Left renal cortex interstitium (tissue), 4 donors: ENCODE data around the gene CREBL2. TPM values are rescaled to one million over a fixed set of nuclear protein-coding genes. Genes with fewer than 3 reads are reported as not detected.

Experiments
- DNase-seq, 4 donors: peaks; one replicate each; pipeline ENCODE4 v3.0.0-alpha.2; 2013; ENCODE audit warnings: low read depth in 4 of 4, low spot score in 2 of 4, missing footprints in 1 of 4
- polyA plus RNA-seq, 4 donors: library from polyadenylated mRNA; unstranded; fragments of 120-200 nt; gene quantifications; one replicate each; pipeline ENCODE4 v1.2.1, GENCODE V29; 2013; ENCODE audit not compliant: insufficient read length in 4 of 4

The CREBL2 gene
- polyA plus RNA-seq, 4 donors: 30.8 to 38.8 (median 33.6) TPM

GRCh38 chr12:12668005-12668404 is 56.3 kb downstream of the CREBL2 start:
- no peak for DNase-seq

DNA sequence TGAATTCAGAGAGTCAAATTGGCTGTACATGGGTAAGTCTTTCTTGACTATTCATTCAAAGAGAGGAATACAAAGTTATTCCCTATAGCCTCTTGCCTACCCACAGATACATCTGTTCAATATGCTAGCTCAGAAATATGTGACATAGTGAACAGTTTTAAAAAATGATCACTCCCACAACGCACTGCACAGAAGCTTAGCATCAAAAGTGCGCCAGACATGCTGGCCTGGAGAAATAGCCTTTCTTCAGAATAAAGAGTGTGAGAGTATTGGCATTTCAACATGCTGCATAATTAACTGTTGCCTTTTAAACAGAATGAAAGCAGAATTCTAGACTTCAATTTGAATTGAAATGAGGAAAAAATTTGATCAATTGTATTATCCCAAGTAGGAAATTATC is 57.3 kb downstream of the CREBL2 start:
- no peak for DNase-seq

- DNase-seq: no peak
Observed at GRCh38 chr12:12671850-12672660, 60.4 kb downstream of the CREBL2 start.

DNA sequence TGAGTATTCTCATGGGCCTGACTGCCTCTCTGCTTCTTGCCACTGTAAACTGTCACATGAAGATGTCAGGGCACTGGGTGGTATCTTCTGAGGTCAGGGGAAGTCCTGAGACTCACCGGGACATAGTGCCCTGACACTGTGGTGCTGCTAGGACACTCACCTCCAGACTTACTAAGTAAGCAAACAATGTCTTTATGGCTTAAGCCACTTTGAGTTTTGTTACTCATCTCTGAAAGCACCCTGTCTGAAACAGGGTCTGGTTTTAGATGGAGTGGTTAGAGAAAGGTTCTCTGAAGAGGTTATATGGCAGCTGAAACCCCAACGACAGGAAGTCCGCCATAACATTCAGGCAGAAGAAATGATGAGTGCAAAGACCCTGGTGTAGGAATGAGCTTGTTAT is 61.6 kb downstream of the CREBL2 start:
- no peak for DNase-seq

DNA sequence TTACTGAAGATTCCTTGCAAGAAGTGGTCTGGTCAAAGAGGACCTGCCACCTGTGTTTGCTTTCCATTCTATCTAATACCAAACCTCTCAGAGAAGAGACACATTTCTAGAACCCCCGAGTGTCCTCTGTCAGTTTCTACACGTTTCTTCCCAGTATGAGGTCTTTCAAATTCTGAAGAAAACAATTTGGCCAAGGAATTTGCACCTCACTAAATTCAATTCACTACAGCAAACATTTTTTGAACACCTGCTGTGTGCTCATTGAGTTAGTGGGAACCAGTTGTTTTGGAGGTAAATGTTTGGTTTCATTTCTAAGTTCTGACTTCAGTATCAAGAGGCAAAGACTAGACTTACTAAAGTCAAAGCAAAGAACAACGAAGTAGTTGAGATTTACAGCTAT is 64.9 kb downstream of the CREBL2 start:
- DNase-seq: no peak

DNA sequence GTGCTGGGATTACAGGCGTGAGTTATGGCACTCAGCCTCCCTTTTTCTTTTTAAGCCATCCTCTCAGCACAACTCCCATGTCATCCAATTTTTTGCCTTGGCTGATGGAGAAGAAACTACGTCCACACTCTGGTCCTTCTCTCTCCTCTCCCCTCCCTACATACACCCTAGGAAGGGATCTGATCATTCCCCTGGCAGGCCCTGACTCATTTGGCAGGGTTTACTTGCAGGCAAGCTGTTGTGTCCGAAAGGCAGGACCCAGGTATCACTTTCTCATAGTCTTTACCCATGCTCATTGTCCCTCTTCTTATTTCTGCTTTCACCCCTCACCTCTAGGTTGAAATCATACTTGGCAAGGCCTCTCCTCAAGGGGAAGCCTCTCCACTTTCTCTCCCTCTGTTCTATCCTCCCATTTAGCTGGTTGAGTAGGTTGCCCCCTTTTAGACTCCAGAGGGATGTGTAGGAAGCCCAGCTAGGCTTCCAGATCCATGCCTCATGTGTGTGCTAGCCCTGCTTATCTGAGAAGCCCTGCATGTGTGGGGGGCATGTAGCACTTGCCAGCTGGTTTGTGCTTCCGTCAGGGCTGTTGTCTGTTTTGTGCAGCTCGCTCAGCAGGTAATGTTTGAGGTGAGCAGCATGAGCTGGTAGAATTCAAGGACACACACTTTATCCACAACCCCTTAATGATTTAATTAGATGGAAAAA is 69.5 kb downstream of the CREBL2 start:
- DNase-seq: no peak

- DNase-seq: no peak
Observed at GRCh38 chr12:12682284-12682683, 70.6 kb downstream of the CREBL2 start.

- DNase-seq: no peak
Observed at GRCh38 chr12:12683136-12683697, 71.5 kb downstream of the CREBL2 start.

DNA sequence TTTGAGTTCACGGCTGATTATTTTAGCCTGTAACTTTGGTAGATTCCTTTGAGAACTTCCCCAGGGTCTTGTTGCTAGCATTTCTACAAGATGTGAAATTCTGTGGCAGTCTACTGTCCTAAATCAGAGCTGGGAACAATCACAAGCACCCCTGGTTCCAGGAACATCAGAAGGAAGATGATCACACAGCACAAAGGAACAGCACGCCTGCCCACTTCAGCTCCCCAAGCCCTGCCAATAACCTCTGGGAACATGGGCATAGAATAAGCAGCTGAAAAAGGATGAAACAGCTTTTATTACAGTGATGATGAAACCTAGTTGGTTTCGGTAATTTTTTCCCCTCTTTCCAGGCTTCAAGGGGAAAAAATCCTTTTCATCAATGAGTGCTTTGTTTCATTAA is 72.0 kb downstream of the CREBL2 start:
- DNase-seq: no peak

DNA sequence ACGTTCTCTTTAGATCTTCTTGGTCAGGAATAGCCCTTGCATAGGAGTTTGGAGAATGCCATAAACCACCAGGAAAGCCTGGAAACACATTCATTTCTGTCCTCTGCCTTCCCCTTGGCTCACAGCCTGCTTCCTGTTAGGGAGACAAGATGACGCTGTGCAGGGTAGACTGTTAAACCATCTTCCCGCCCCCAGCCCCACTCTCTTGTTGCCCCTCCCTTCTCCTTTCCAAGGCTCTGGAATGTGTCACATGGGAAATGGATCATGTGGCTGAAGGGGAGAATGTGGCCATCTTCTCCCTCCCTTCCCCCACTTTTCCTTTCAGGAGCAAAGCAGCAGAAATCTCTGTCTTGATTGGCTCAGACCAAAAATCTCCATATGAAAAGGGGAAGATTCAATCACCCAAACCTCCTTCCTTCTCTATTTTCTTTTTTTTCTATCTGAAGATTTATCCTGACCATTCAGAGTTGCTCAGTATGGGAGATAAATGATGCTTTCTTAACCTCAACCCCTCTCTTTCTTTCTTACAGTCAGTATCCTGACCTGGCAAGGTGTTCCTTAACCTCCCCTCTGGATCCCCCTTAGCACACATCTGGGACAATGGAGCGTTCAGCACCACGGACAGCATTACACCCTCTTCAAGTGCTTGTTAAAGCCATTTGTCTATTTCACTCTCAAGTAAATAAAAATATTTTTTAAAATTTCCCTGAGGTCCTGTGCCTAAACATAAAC is 72.9 kb downstream of the CREBL2 start:
- DNase-seq: peak in 1 of 4 donors; percentile 62

- no peak for DNase-seq
Observed at GRCh38 chr12:12685305-12685704, 73.6 kb downstream of the CREBL2 start.

DNA sequence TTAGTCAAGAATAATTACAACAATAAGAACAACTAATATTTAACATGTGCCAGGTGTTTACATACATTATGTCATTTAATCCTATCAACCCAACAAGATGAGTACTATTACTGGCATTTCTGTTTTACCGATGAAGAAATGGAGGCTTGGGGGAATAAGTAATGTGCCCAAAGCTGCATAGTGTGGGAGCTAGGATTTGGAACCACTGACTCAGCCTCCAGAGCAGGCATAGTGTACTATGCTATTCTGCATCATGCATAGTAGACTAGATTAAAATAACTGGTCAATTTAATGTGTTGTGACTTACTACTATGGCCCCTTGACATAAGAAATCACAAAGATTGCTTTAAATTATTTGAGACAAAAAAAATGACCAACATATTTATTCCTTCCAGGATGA is 74.8 kb downstream of the CREBL2 start:
- no peak for DNase-seq

DNA sequence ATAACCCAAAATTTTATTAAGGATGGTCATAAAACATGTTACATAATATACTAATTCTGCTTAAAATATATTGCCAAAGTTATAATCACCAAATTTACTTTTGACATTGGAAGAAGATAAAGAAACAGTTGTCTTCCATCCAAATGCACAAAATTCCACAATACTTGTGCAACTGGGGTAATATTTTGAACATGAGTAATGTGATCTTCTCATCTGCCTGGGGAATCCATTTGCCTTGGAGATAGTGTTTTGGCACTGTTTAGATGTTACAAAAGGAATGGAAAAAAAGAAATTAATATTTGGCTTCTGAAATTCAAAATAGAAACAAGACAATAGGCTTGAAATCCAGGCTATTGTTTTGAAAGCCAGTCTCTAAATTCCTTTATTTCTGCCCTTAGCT is 75.2 kb downstream of the CREBL2 start:
- no peak for DNase-seq

DNA sequence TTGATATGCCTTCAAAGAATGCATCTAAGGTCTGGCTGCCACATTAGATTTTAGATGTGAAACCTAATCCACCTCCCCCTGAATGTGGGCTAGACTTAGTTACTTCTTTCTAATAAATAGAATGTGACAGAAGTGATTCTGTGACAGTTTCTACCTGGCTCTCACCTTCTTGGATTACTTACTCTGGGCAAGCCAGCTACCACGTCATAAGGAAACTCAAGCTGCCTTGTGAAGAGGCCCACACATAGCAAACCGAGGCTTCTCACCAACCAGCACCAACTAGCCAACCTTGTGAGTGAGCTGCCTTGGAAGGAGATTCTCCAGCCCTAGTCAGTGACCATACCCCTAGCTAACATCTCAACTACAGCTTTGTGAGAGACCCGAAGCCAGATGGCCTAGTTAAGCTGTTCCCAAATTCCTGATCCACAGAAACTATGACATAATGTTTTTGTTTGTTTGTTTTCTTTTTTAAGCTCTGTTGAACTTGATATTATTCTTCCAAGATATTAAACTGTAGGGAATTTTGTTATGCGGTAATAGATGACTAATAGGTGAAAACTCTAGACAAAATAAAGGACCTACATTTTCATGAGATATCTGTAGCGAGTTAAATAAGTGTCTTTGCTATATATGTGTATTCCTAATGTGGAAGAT is 78.1 kb downstream of the CREBL2 start:
- no peak for DNase-seq

- DNase-seq: no peak
Observed at GRCh38 chr12:12691549-12691948, 79.9 kb downstream of the CREBL2 start.

DNA sequence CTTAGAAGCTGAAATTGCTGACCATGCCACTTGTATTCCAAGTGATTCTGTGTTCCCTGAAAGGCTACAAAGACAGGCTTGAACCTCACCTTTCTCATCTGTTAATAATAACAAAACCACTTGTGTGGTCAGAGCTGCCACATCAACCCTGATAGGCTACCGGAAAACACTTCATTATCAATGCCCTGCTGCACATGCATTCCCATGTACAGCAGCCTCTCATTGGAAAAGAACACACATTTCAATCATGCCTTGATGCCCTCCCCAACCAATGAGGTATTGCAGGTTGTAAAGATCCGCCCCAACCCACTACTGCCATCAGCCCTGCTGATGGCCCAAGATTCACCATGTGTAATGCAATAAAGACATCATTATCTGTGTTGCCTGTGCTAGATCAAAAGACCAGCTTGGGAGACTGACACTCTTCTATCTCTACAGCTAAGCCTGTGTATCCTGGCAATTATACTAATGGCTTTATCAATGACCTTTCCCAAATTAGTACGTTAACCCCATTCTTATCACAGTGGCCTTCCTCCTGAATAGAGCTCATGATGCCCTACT is 81.5 kb downstream of the CREBL2 start:
- DNase-seq: no peak
